ENCODE data around the gene SERAC1. TPM values are rescaled to one million over a fixed set of nuclear protein-coding genes. Genes with fewer than 3 reads are reported as not detected.

The SERAC1 gene
- total and polyA plus RNA-seq, 7 donors = 3.6 to 15.0 (median 9.6) TPM

GRCh38 chr6:158068893-158069799 lies 98.9 kb downstream of the SERAC1 start:
- Histone ChIP-seq H3K4me1 (peaks cover 0 to 7% (median 0%) of the 10 kb centered on the region in 4 donors), H3K4me3 (no peak overlapping the region), H3K9me3 (no peaks in the 10 kb centered on the region), H3K36me3 (peaks cover 0 to 62% (median 12%) of the 10 kb centered on the region in 4 donors), H3K27me3 (no peaks in the 10 kb centered on the region), H3K27ac (peak overlapping the region in 3 of 4 donors; percentile 10 to 55 (median 21))
- 46 to 73% methylated on average over 14 of the region's 14 CpGs for WGBS, 2 donors
- TF ChIP-seq POLR2AphosphoS5 (IDR thresholded peaks at IDR 0.05) (peak in 1 of 4 donors; percentile 13), POLR2A (IDR thresholded peaks at IDR 0.05) (no peak), CTCF (IDR thresholded peaks at IDR 0.05) (no peak), EP300 (IDR thresholded peaks at IDR 0.05) (no peak)
- DNase-seq = peak; percentile 61
- intact Hi-C loops (cut with DNase I) = no loop called here

- Histone ChIP-seq H3K9me3 (no peaks in the 10 kb centered on the region), H3K27ac (peak overlapping the region in 2 of 4 donors; percentile 7 to 55), H3K4me1 (peaks cover 0 to 4% (median 0%) of the 10 kb centered on the region in 4 donors), H3K36me3 (peaks cover 0 to 68% (median 17%) of the 10 kb centered on the region in 4 donors), H3K27me3 (no peaks in the 10 kb centered on the region), H3K4me3 (no peak overlapping the region)
- intact Hi-C loops (cut with DNase I) = no loop called here
- TF ChIP-seq POLR2A (IDR thresholded peaks at IDR 0.05) (no peak), CTCF (IDR thresholded peaks at IDR 0.05) (no peak), POLR2AphosphoS5 (IDR thresholded peaks at IDR 0.05) (no peak)
- 68 to 82% methylated on average over 10 of the region's 10 CpGs for WGBS, 2 donors
- DNase-seq = peak; percentile 53
These were observed 99.7 kb downstream of the SERAC1 start for GRCh38 chr6:158068156-158068892.

GRCh38 chr6:158067436-158068015 lies 100.5 kb downstream of the SERAC1 start:
- TF ChIP-seq POLR2AphosphoS5 (IDR thresholded peaks at IDR 0.05) = no peak
- no peak for TF ChIP-seq POLR2A (IDR thresholded peaks at IDR 0.05)
- no peak for TF ChIP-seq CTCF (IDR thresholded peaks at IDR 0.05)
- no peak for TF ChIP-seq EP300 (IDR thresholded peaks at IDR 0.05)
- Histone ChIP-seq H3K9me3 (no peaks in the 10 kb centered on the region), H3K4me3 (no peak overlapping the region), H3K27ac (no peak overlapping the region), H3K36me3 (peaks cover 0 to 73% (median 17%) of the 10 kb centered on the region in 4 donors), H3K27me3 (no peaks in the 10 kb centered on the region), H3K4me1 (peaks cover 0 to 3% (median 0%) of the 10 kb centered on the region in 4 donors)
- intact Hi-C loops (cut with DNase I) = no loop called here
- WGBS, 2 donors = 81 to 94% methylated on average over 10 of the region's 10 CpGs
- DNase-seq = peak; percentile 28

- H3K4me3 ChIP-seq = no peak overlapping the region
- H3K36me3 ChIP-seq = peaks cover 0 to 73% (median 17%) of the 10 kb centered on the region in 4 donors
- peak; percentile 40 for DNase-seq
- H3K27ac ChIP-seq = no peak overlapping the region
- H3K4me1 ChIP-seq = peaks cover 0 to 3% (median 1%) of the 10 kb centered on the region in 4 donors
- intact Hi-C loops (cut with DNase I) = no loop called here
- 92 to 94% methylated on average over 23 of the region's 23 CpGs for WGBS, 2 donors
- no peaks in the 10 kb centered on the region for H3K9me3 ChIP-seq
- TF ChIP-seq POLR2AphosphoS5 (IDR thresholded peaks at IDR 0.05) (no peak), POLR2A (IDR thresholded peaks at IDR 0.05) (no peak), EP300 (IDR thresholded peaks at IDR 0.05) (no peak), CTCF (IDR thresholded peaks at IDR 0.05) (no peak)
- H3K27me3 ChIP-seq = no peaks in the 10 kb centered on the region
These were observed 101.8 kb downstream of the SERAC1 start for GRCh38 chr6:158066136-158066781.
